SK-N-SH treated with all-trans-retinoic acid at 6 μM for 48 hours (cell line): ENCODE results near the gene CFAP58.

Source experiments
- ATAC-seq: fragments of 200-7000 bp; cut with Tn5 transposase; 3 replicates; pipeline ENCODE4 v1.9.1; 2020; ENCODE audit warnings: mild to moderate bottlenecking, moderate library complexity
- ARNTL ChIP-seq: fragments of 450-650 bp; formaldehyde crosslinking; IDR thresholded peaks from 2 replicates; pipeline ENCODE4 v1.5.0; 2020; ENCODE audit warnings: low read depth, mild to moderate bottlenecking, moderate library complexity, borderline replicate concordance
- BACH2 ChIP-seq: fragments of 250-450 bp; sonication (Bioruptor Pico); IDR thresholded peaks from 2 replicates; pipeline ENCODE4 v1.9.0; 2021; ENCODE audit warnings: mild to moderate bottlenecking, borderline replicate concordance
- CREB5 ChIP-seq: fragments of 250-450 bp; sonication (Bioruptor Pico); IDR thresholded peaks from 2 replicates; pipeline ENCODE4 v1.5.1; 2020; ENCODE audit warnings: low read depth, mild to moderate bottlenecking, moderate library complexity
- CSDC2 ChIP-seq: fragments of 250-450 bp; sonication (Bioruptor Pico); IDR thresholded peaks from 2 replicates; pipeline ENCODE4 v1.5.0; 2020; ENCODE audit warnings: mild to moderate bottlenecking, moderate library complexity
- CSRNP3 ChIP-seq: fragments of 250-450 bp; sonication (Bioruptor Pico); IDR thresholded peaks from 2 replicates; pipeline ENCODE4 v1.5.1; 2021; ENCODE audit warnings: mild to moderate bottlenecking, moderate library complexity
- ESRRG ChIP-seq: fragments of 250-450 bp; sonication (Bioruptor Pico); IDR thresholded peaks from 2 replicates; pipeline ENCODE4 v1.6.1; 2021; ENCODE audit warnings: mild to moderate bottlenecking
- GLIS3 ChIP-seq: fragments of 250-450 bp; sonication (Bioruptor Pico); IDR thresholded peaks from 2 replicates; pipeline ENCODE4 v1.5.0; 2020; ENCODE audit warnings: mild to moderate bottlenecking, moderate library complexity
- ISL1 ChIP-seq: fragments of 250-450 bp; sonication (Bioruptor Pico); IDR thresholded peaks from 2 replicates; pipeline ENCODE4 v2.1.2; 2022; ENCODE audit warnings: mild to moderate bottlenecking, moderate library complexity
- OSR1 ChIP-seq: fragments of 250-450 bp; sonication (Bioruptor Pico); IDR thresholded peaks from 2 replicates; pipeline ENCODE4 v1.8.0; 2022; ENCODE audit warnings: moderate library complexity, mild to moderate bottlenecking, inconsistent platforms
- PATZ1 ChIP-seq: fragments of 250-450 bp; sonication (Bioruptor Pico); IDR thresholded peaks from 2 replicates; pipeline ENCODE4 v1.8.0; 2020; ENCODE audit warnings: mild to moderate bottlenecking, moderate library complexity, borderline replicate concordance
- PPARA ChIP-seq: fragments of 250-450 bp; sonication (Bioruptor Pico); IDR thresholded peaks from 2 replicates; pipeline ENCODE4 v1.5.0; 2020; ENCODE audit warnings: mild to moderate bottlenecking, borderline replicate concordance
- RARB ChIP-seq: fragments of 250-450 bp; sonication (Bioruptor Pico); IDR thresholded peaks from 2 replicates; pipeline ENCODE4 v1.8.0; 2021; ENCODE audit warnings: mild to moderate bottlenecking, moderate library complexity
- TCF4 ChIP-seq: fragments of 250-450 bp; sonication (Bioruptor Pico); IDR thresholded peaks from 2 replicates; pipeline ENCODE4 v1.8.0; 2021; ENCODE audit warnings: mild to moderate bottlenecking, moderate library complexity, borderline replicate concordance
- TOX ChIP-seq: fragments of 250-450 bp; sonication (Bioruptor Pico); IDR thresholded peaks from 2 replicates; pipeline ENCODE4 v1.8.0; 2021; ENCODE audit warnings: mild to moderate bottlenecking, moderate library complexity, borderline replicate concordance
- TSHZ2 ChIP-seq: fragments of 250-450 bp; sonication (Bioruptor Pico); IDR thresholded peaks from 2 replicates; pipeline ENCODE4 v1.5.0; 2020; ENCODE audit warnings: mild to moderate bottlenecking, moderate library complexity
- ZC3H10 ChIP-seq: fragments of 250-450 bp; sonication (Bioruptor Pico); IDR thresholded peaks from 2 replicates; pipeline ENCODE4 v1.5.1; 2021; ENCODE audit warnings: mild to moderate bottlenecking, moderate library complexity
- ZFP3 ChIP-seq: fragments of 250-450 bp; sonication (Bioruptor Pico); IDR thresholded peaks from 2 replicates; pipeline ENCODE4 v1.5.0; 2020; ENCODE audit warnings: mild to moderate bottlenecking, moderate library complexity
- ZFP30 ChIP-seq: fragments of 450-650 bp; formaldehyde crosslinking; IDR thresholded peaks from 2 replicates; pipeline ENCODE4 v1.5.0; 2022; ENCODE audit warnings: mild to moderate bottlenecking, moderate library complexity
- ZNF565 ChIP-seq: fragments of 450-650 bp; formaldehyde crosslinking; conservative IDR thresholded peaks from 2 replicates; pipeline ENCODE4 v1.5.0; 2020; ENCODE audit warnings: low read depth, mild to moderate bottlenecking, moderate library complexity
- ZNF70 ChIP-seq: fragments of 450-650 bp; formaldehyde crosslinking; IDR thresholded peaks from 2 replicates; pipeline ENCODE4 v1.5.0; 2020; ENCODE audit warnings: mild to moderate bottlenecking, moderate library complexity
- ZNF8 ChIP-seq: fragments of 450-650 bp; formaldehyde crosslinking; IDR thresholded peaks from 2 replicates; pipeline ENCODE4 v1.5.0; 2020; ENCODE audit warnings: mild to moderate bottlenecking, moderate library complexity

CFAP58 gene

GRCh38 chr10:104349623-104350126 lies 4.0 kb upstream of the CFAP58 start:
- no peak for TF ChIP-seq CSRNP3
- no peak for ATAC-seq

- peak; percentile 74 for ATAC-seq
- TF ChIP-seq ZNF565 (CRISPR knock-in tag) = no peak
- TF ChIP-seq TSHZ2 (CRISPR knock-in tag) = no peak
- no peak for TF ChIP-seq PATZ1 (CRISPR knock-in tag)
- no peak for TF ChIP-seq BACH2 (CRISPR knock-in tag)
- no peak for TF ChIP-seq ZNF70 (CRISPR knock-in tag)
- no peak for TF ChIP-seq ZFP3 (CRISPR knock-in tag)
- no peak for TF ChIP-seq ZC3H10
- no peak for TF ChIP-seq ISL1 (CRISPR knock-in tag)
- TF ChIP-seq CSRNP3 = no peak
- no peak for TF ChIP-seq TCF4 (CRISPR knock-in tag)
- no peak for TF ChIP-seq ARNTL (CRISPR knock-in tag)
- TF ChIP-seq ZFP30 = no peak
- no peak for TF ChIP-seq ESRRG (CRISPR knock-in tag)
- no peak for TF ChIP-seq GLIS3
- no peak for TF ChIP-seq ZNF8 (CRISPR knock-in tag)
- TF ChIP-seq RARB (CRISPR knock-in tag) = no peak
- TF ChIP-seq CSDC2 (CRISPR knock-in tag) = no peak
- TF ChIP-seq TOX = no peak
- no peak for TF ChIP-seq CREB5 (CRISPR knock-in tag)
- no peak for TF ChIP-seq PPARA
Observed at GRCh38 chr10:104350127-104350635, 3.5 kb upstream of the CFAP58 start.

- ATAC-seq = no peak
- TF ChIP-seq OSR1 (CRISPR knock-in tag) = no peak
- TF ChIP-seq TOX = no peak
- TF ChIP-seq ZFP3 (CRISPR knock-in tag) = no peak
- TF ChIP-seq ARNTL (CRISPR knock-in tag) = no peak
Observed at GRCh38 chr10:104351061-104351702, 2.5 kb upstream of the CFAP58 start.
